Measurements from ENCODE around the gene KRT3. TPM values are rescaled to one million over a fixed set of nuclear protein-coding genes. Genes with fewer than 3 reads are reported as not detected.

Gene KRT3
- total RNA-seq, 1 experiment from 2014 or later, result not detected

DNA sequence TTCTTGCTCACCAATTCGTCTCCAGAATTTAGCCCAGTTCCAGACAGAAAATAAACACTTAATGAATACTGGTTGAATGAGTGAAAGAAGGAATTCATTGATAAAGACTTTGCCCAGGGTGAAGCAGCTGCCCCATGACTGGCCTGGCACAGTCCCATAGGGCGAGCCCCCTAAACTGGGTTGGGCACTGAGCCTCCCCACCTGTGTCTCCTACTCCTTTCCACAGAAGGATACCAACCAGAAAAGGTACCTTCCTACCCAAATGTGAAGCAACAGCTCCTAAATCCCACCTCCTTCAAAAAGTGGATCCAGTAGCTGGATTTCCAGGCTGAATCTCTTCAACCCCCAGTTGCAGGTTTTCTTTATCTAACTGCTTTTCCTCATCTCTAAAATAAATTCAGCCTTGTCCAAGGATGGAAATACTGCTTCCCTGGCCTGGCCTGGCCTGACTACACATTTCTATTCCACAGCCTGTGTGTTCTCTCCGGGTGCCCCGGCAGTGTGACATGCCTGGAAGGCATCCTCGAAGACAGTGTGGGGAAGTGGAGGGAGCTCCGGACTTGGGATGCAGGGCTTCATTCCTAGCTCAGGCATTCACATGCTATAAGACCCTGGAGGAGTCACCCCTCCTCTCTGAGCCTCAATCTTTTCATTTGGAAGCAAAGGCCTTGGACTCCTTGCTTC, 7.6 kb downstream of the KRT3 start:
- Histone ChIP-seq H3K4me3 (ENCODE audit: low read depth in 2 of 2, low read length in 2 of 2) (no peak overlapping the region), H3K9me3 (ENCODE audit: control insufficient read depth, insufficient read depth, low read depth, low read length) (no peaks in the 10 kb centered on the region), H3K27me3 (ENCODE audit: control insufficient read depth, insufficient read depth, low read length) (peaks cover 7% of the 10 kb centered on the region), H3K36me3 (ENCODE audit: control insufficient read depth, insufficient read depth, low read length) (no peaks in the 10 kb centered on the region), H3K4me1 (ENCODE audit: control insufficient read depth, insufficient read depth, low read length) (no peaks in the 10 kb centered on the region), H3K27ac (ENCODE audit: low read length) (no peak overlapping the region)
- intact Hi-C loops (cut with micrococcal nuclease; ENCODE audit: unreplicated experiment), result no loop called here
- ChIA-PET POLR2A (no interaction called here), CTCF (interaction anchor here (0.5 to 0.7 kb wide), 2 partner anchors 82 to 209 kb away, joined by 3 to 5 read pairs; no protein-coding TSS in a partner anchor)
- in situ Hi-C loops (cut with HindIII; ENCODE audit: low pct_unique_long_range_greater_than_20kb, low sequenced_read_pairs), result no loop called here
- ATAC-seq (no peak), DNase-seq (ENCODE audit: low read depth, low spot score) (no peak)
- BruUV-seq (replicated peaks), result no TSS peak
- TF ChIP-seq SIN3A (IDR thresholded peaks at IDR 0.05; ENCODE audit: borderline replicate concordance, insufficient read depth, low read depth, low read length) (no peak), POLR2AphosphoS5 (IDR thresholded peaks at IDR 0.05; ENCODE audit: low read depth, low read length) (no peak)

DNA sequence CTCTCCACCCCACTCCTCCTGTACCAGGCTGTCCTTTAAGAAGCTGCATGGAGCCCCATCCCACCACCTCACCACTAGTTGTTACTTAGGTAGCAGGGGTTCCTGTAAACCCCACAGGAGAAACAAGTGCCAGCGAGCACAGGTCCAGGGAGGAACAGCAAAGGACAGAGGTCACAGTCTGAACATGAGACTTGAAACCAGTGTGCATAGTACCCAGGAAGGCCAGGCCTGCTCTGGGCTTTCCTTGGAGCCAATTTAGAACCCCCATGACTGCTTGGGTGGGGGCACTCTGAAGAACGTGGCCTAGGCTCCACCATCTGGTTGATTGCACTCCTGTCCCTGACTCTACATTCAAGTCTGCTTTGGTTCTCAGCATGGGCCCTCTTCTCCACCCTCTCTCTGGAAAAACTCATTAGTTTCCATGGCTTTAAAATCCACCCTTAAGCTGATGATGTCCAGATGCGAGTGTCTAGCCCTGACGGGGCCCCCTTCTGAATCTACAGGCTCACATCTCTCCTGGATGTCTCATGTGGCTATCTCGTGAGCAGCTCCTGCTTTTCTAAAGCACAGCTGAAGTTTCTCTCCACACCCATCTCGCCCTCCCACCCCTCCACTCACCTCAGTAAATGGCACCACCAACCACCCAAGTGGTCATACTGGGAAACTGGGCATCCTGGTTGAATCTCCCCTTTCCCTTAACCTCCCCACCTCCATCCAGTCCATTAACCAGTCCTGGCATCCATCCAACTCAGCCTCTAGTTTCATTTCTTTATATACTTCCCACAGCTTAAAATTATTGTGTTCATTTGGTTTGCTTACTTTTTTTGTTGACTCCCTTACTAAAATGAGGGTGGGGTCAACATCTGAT, 8.4 kb downstream of the KRT3 start:
- CTCF ChIA-PET, result no interaction called here

More for the DNA sequence above, 8.4 kb downstream of the KRT3 start:
- ATAC-seq (no peak), DNase-seq (ENCODE audit: low read depth, low spot score) (no peak)
- Histone ChIP-seq H3K27me3 (ENCODE audit: control insufficient read depth, insufficient read depth, low read length) (peaks cover 7% of the 10 kb centered on the region), H3K9me3 (ENCODE audit: control insufficient read depth, insufficient read depth, low read depth, low read length) (no peaks in the 10 kb centered on the region), H3K4me1 (ENCODE audit: control insufficient read depth, insufficient read depth, low read length) (no peaks in the 10 kb centered on the region), H3K27ac (ENCODE audit: low read length) (no peak overlapping the region), H3K36me3 (ENCODE audit: control insufficient read depth, insufficient read depth, low read length) (no peaks in the 10 kb centered on the region), H3K4me3 (ENCODE audit: low read depth in 2 of 2, low read length in 2 of 2) (no peak overlapping the region)
- in situ Hi-C loops (cut with HindIII; ENCODE audit: low pct_unique_long_range_greater_than_20kb, low sequenced_read_pairs) (no loop called here), intact Hi-C loops (cut with micrococcal nuclease; ENCODE audit: unreplicated experiment) (no loop called here)
- TF ChIP-seq POLR2AphosphoS5 (IDR thresholded peaks at IDR 0.05; ENCODE audit: low read depth, low read length) (no peak), SIN3A (IDR thresholded peaks at IDR 0.05; ENCODE audit: borderline replicate concordance, insufficient read depth, low read depth, low read length) (no peak), CTCF (IDR thresholded peaks at IDR 0.05) (no peak), TCF7L2 (IDR thresholded peaks at IDR 0.05; ENCODE audit: low read depth, low read length) (no peak), REST (IDR thresholded peaks at IDR 0.05; ENCODE audit: insufficient read depth in 1 of 2, low read depth in 2 of 2, low read length in 1 of 2) (no peak)
- POLR2A ChIA-PET, result no interaction called here
- no TSS peak for BruUV-seq (replicated peaks)

Measured in Panc1 (cell line).